Fibroblast of villous mesenchyme (primary cell): ENCODE measurements around the gene AMOTL1. TPM values are rescaled to one million over a fixed set of nuclear protein-coding genes. Genes with fewer than 3 reads are reported as not detected.
"Not testable (repeated sequence)": the region's sequence is repeated elsewhere in the genome, so short reads cannot be mapped to it uniquely, and the experiment has no call there.

Source experiments
- DNase-seq: peaks from one replicate; pipeline ENCODE4 v3.0.0-alpha.2; 2010; ENCODE audit warnings: low read depth
- H3K4me3 ChIP-seq: 2 replicates; pipeline ENCODE4 v1.5.1; 2011; ENCODE audit warnings: low read depth, mild to moderate bottlenecking, low read length
- CTCF ChIP-seq: IDR thresholded peaks from 2 replicates; pipeline ENCODE4 v1.5.1; 2012; ENCODE audit warnings: low read depth, mild to moderate bottlenecking, low read length; ENCODE audit not compliant: insufficient read depth
- total RNA-seq: library from RNA; depleted of rRNA; stranded (reverse); fragments of >200 nt; gene quantifications from 2 replicates; pipeline ENCODE4 v1.2.3, GENCODE V29; 2012

AMOTL1 gene
- total RNA-seq, 1 donor: 25.9 TPM

DNA sequence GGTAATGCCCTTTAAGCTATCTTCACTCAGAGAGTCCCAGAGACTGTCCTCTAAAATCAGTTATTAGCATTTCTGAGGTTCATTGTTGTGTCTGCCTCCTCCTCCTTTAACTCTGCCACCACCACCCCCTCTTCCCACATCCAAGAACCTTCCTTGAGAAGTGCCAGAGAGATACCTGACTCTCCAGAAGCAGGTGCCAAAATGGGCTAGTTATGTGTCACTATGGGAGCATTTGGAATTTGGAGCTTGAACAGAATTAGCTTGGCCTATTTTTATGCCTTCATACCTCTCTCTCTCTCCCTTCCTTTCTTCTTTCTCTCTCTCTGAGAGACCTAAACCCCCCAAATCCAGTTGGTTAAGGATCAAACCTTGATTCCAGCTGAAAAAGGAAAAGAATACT, 75.9 kb downstream of the AMOTL1 start:
- no peak for TF ChIP-seq CTCF
- no peak for DNase-seq
- no peak overlapping the region for H3K4me3 ChIP-seq

DNA sequence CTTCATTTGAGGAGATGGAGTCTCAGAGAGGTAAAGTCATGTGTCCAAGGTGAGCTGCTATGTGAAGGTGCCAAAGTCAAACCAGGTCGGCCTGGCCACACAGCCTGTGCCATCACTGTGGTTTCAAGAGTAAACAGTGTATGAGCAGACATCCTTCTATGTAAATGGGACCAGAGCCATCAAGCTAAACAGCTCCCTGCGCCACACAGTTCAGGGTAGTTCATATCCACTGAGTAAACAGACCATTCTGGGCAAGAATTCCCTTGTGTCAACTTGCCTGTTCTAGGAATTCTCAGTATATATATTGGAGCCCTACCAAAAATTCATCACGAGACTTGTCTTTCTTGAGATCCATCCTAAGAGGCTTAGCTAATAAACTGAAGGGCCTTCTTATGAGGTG, 77.5 kb downstream of the AMOTL1 start:
- no peak overlapping the region for H3K4me3 ChIP-seq
- DNase-seq: peak; percentile 45
- no peak for TF ChIP-seq CTCF

- no peak for TF ChIP-seq CTCF
- H3K4me3 ChIP-seq: no peak overlapping the region
- DNase-seq: peak; percentile 50
These were observed 81.7 kb downstream of the AMOTL1 start for GRCh38 chr11:94849839-94850238.

DNA sequence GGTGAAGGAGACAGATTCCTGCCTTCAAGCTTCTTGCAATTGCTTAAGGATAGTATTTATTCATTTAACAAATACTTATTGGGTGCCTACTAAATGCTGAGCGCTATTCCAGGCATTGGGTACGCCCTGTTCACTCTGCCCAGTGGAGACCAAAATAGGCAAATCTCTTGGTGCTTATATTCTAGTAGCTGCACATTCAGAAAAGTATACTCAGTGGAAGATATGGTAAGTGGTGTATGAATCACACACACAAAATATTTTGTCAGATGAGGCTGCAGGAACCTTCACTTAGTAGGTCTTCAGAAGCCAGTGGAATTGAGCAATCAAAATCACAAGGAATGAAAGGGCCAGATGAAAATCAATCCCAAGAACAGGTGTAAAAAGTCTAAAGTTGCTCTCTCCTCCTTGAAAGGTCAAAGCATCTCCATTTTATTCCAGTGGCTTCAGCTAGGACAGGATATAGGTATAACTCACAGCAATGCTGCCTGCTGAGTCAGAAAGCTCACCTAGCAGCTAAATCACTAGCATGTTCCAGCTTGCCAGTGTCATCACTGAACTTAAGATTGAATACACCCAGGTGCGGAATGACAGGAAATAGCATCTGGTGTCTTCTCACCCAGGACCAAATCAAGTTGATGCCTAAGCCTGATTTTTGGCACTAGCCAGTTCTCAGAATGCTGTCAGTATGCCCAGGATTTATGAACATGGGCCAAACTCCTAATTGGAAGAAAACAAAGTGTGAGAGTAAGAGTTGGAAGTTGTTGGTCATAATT, 83.9 kb downstream of the AMOTL1 start:
- no peak for TF ChIP-seq CTCF
- H3K4me3 ChIP-seq: no peak overlapping the region
- no peak for DNase-seq

DNA sequence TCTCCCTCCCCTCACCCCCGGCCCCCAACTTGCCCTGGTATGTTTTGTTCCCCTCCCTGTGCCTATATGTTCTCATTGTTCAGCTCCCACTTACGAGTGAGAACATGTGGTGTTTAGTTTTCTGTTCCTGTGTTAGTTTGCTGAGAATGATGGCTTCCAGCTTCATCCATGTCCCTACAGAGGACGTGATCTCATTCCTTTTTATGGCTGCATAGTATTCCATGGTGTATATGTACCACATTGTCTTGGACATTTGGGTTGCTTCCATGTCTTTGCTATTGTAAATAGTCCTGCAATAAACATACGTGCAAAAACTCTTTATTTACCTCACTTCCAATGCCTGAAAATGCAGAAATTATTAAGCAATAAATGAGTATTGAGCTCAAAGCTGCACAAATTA, 85.1 kb downstream of the AMOTL1 start:
- not testable (repeated sequence) for DNase-seq, H3K4me3 ChIP-seq

DNA sequence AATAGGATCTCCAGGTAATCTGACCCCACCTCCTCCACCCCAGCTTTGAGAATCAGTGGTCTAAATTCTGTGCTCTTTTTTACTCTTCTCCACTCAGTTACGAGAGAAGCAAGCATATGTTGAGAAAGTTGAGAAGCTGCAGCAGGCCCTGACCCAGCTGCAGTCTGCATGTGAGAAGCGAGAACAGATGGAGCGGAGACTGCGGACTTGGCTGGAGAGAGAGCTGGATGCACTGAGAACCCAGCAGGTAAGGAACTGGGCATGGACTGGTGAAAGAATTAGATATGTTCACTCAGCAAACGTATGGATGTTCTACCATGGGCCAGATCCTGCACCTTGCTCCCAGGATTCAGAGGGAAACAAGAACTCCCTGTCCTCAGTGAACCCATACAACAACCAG, 85.7 kb downstream of the AMOTL1 start:
- no peak for TF ChIP-seq CTCF
- DNase-seq: no peak
- H3K4me3 ChIP-seq: no peak overlapping the region

DNA sequence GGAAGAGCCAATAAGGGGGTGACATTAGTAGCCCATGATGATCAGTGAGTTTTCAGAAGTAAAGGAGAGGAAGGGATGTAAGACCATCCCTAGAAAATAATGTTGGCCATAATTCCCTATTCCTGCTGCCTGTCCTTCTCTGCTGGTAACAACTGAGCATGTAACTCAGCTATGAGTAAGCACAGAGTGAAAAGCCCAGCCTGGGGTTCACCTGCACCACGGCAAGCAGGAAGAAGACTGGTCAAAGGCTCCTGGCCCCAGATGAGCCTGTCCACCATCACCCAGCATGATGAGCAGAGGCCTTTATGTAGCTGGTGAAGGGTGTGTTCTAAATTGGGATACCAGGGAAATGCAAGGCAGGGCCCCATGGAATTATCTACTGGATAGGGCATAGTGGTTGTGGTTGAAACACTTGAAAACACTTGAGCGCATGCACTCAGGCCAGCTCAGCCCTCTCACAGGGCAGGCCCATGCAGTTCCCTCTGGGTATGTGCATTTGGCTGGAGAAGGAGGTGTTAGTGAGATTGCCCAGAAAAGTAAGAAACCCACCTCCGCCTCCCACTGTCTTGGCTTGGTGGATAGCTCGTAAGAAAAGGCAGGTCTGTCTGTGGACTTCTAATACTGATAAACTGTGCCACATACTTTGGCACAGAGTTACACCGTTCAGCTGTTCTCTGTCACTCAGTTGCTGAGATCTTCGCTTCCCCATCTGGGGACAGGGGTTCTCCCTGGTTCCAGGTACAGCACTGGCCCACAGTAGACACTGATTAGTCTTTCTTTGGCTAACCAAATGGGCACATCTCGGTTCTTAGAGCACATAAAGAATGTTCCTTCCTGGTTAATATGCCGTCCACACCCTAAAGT, 86.8 kb downstream of the AMOTL1 start:
- DNase-seq: no peak
- H3K4me3 ChIP-seq: no peak overlapping the region
- TF ChIP-seq CTCF: no peak
